Measurements from ENCODE around the gene EHMT1. TPM values are rescaled to one million over a fixed set of nuclear protein-coding genes. Genes with fewer than 3 reads are reported as not detected.
"Not testable (repeated sequence)": the region's sequence is repeated elsewhere in the genome, so short reads cannot be mapped to it uniquely, and the experiment has no call there.

The EHMT1 gene
- total RNA-seq, 4 donors from 2014 or later, result 57.6 to 103 (median 76.8) TPM

- DNase-seq (ENCODE audit: low spot score) (no peak), ATAC-seq (ENCODE audit: low FRiP score) (no peak)
- TF ChIP-seq, protein P1, sequence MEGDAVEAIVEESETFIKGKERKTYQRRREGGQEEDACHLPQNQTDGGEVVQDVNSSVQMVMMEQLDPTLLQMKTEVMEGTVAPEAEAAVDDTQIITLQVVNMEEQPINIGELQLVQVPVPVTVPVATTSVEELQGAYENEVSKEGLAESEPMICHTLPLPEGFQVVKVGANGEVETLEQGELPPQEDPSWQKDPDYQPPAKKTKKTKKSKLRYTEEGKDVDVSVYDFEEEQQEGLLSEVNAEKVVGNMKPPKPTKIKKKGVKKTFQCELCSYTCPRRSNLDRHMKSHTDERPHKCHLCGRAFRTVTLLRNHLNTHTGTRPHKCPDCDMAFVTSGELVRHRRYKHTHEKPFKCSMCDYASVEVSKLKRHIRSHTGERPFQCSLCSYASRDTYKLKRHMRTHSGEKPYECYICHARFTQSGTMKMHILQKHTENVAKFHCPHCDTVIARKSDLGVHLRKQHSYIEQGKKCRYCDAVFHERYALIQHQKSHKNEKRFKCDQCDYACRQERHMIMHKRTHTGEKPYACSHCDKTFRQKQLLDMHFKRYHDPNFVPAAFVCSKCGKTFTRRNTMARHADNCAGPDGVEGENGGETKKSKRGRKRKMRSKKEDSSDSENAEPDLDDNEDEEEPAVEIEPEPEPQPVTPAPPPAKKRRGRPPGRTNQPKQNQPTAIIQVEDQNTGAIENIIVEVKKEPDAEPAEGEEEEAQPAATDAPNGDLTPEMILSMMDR (IDR thresholded peaks at IDR 0.05), result no peak
These were observed 105.1 kb downstream of the EHMT1 start for GRCh38 chr9:137723783-137724445.

DNA sequence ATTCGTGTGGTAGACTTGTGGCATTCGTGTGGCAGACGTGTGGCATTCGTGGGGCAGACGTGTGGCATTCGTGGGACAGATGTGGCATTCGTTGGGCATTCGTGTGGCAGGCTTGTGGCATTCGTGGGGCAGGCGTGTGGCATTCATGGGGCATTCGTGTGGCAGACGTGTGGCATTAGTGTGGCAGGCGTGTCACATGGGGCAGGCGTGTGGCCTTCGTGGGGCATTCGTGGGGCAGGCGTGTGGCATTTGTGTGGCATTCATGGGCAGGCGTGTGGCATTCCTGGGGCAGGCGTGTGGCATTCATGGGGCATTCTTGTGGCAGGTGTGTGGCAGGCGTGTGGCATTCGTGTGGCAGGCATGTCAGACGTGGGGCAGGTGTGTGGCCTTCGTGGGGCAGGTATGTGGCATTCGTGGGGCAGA is 106.0 kb downstream of the EHMT1 start:
- ATAC-seq (ENCODE audit: low FRiP score) (no peak), DNase-seq (ENCODE audit: low spot score) (no peak)
- TF ChIP-seq, protein P1 (IDR thresholded peaks at IDR 0.05), result no peak

- TF ChIP-seq, protein P1 (IDR thresholded peaks at IDR 0.05), result no peak
- no peak for ATAC-seq (ENCODE audit: low FRiP score)
- no peak for DNase-seq (ENCODE audit: low spot score)
These were observed 106.8 kb downstream of the EHMT1 start for GRCh38 chr9:137725598-137725997.

- ATAC-seq (ENCODE audit: low FRiP score); DNase-seq (ENCODE audit: low spot score): not testable (repeated sequence)
These were observed 107.5 kb downstream of the EHMT1 start for GRCh38 chr9:137726336-137726735.

DNA sequence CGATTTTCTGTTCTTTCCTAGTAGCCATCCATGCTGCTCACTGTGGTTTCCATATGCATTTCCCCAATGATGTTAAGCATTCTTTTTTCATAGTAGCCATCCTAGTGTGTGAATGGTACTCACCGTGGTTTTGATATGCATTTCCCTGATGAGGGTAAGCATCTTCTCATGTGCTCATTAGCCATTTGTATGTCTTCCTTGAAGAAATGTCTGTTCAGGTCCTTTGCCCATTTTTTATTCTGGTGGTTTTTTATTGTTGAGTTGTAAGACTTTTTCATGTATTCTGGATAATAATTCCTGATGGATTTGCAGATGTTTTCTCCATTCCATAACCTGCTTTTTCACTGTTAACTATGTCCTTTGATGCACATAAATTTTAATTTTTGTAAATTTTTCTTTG is 108.0 kb downstream of the EHMT1 start:
- no peak for ATAC-seq (ENCODE audit: low FRiP score)
- DNase-seq (ENCODE audit: low spot score), result no peak
- TF ChIP-seq, protein P1 (IDR thresholded peaks at IDR 0.05), result no peak

GRCh38 chr9:137727716-137728115 is 108.9 kb downstream of the EHMT1 start:
- no peak for ATAC-seq (ENCODE audit: low FRiP score)
- no peak for DNase-seq (ENCODE audit: low spot score)
- TF ChIP-seq, protein P1 (IDR thresholded peaks at IDR 0.05), result no peak

- TF ChIP-seq, protein P1 (IDR thresholded peaks at IDR 0.05), result no peak
- no peak for DNase-seq (ENCODE audit: low spot score)
- no peak for ATAC-seq (ENCODE audit: low FRiP score)
These were observed 109.9 kb downstream of the EHMT1 start for GRCh38 chr9:137728444-137729311.
